NCI-H510A treated with DMSO at 0.1 percent for 48 hours (cell line): ENCODE results near the gene ZNF330.

Source experiments
- DNase-seq: peaks from one replicate; lab custom pipeline; 2025; lab: John Stamatoyannopoulos, UW

ZNF330 gene

DNA sequence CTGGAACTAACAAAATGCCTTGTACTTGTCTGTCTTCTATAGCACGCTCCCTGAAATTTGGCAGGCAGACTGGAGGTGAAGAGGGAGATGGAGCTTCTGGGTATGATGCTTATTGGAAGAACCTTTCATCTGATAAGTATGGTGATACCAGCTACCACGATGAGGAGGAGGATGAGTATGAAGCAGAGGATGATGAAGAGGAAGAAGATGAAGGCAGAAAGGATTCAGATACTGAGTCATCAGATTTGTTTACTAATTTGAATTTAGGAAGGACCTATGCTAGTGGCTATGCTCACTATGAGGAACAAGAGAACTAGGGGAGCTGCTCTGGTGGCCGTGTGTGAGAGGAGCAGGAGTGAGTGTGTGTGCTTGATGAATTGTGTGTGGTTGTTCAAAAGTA, 13.0 kb downstream of the ZNF330 start:
- no peak for DNase-seq

- no peak for DNase-seq
Observed at GRCh38 chr4:141238186-141238585, 17.5 kb downstream of the ZNF330 start.

DNA sequence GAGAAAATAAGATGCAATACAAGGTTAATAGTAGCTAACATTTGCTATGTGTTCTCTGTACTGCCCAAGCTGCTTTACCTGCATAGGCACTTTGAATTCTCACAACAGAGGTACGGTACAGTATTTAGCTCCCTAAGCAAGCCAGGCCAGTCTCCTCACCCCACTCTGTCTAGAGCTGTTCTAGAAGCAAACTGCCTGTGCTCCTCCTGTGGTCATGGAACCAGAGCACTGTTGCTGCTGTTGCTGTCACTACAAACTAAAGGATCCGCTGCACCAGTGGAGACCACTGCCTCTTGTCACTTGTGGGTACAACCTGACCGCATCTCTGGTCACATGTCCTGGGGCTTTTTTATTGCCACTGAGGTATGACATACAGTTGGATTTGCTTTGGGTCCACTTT, 19.6 kb downstream of the ZNF330 start:
- no peak for DNase-seq

- DNase-seq: no peak
Observed at GRCh38 chr4:141240671-141241070, 20.0 kb downstream of the ZNF330 start.

DNA sequence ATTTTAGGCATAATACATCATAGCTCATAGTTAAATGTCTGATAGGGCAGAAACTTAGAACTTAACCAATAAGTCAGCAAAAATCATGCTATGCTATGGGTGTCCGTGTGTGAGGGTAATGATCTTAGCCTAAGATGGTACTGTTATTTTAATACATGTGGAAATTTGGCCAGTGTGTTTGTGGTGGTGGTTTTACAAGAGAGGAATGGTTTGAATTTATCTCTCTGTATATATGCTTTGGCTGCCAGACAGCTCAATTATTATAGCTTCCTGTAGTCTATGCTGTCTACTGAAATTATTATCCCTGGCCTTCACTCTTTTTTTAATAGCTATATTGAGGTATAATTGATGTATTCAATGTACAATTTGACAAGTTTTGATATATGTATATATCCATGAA, 21.3 kb downstream of the ZNF330 start:
- DNase-seq: no peak

GRCh38 chr4:141244419-141244818, 23.7 kb downstream of the ZNF330 start:
- no peak for DNase-seq

GRCh38 chr4:141246243-141246642, 25.5 kb downstream of the ZNF330 start:
- DNase-seq: no peak

DNA sequence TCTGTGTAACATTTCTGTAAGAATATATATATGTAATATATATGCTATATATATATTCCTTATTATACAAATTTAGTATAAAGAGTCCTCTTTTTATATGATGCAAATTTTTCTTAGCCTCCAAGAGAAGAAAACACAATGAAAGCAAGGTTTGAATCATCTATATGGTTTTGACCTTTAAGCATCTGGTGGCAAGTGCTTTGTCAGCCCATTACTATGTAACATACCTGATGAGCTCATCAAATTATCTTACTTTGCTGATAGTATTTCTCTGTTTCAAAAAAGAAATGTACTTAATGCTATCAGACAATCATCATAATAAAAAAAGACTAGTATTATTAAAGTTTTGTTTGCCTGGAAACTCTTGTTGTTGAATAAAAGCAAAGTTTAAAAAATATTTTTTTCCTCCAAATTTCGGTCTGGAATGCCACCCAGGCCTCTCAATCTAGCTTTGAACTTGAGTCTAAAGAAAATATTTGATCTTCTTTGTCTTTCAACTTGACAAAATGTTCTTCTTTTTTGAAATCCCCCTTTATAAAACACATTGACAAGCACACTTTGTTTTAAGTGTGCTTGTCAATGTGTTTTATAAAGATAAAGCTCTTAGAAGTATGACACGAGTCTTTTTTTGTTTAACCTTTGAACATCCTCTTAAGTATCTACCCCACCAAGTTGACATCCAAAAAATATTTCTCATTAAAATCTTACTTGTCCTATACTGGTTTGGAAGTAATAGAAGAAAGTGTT, 26.2 kb downstream of the ZNF330 start:
- no peak for DNase-seq

- no peak for DNase-seq
Observed at GRCh38 chr4:141247430-141247780, 26.7 kb downstream of the ZNF330 start.

- no peak for DNase-seq
Observed at GRCh38 chr4:141248029-141248428, 27.3 kb downstream of the ZNF330 start.

GRCh38 chr4:141248486-141248885, 27.8 kb downstream of the ZNF330 start:
- DNase-seq: no peak

DNA sequence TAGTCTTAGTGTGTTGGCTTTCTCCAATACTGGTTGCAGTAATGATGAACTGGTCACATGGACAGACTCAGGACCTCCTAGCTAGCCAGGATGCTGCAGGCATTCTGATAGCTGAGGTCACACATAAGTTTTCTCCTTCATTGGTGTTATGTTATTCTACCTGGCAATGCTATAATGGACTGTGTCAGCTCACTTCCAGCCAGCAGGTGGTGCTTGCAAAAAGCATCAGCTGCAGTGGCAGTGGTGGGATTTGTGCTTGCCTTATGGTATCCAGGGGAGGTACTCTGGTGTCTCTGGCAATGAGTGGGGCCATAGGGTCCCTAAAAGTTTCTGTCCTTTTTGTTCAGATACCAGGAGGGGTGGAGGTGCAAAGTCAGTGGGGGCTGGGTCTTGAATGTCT, 33.6 kb downstream of the ZNF330 start:
- DNase-seq: no peak

DNA sequence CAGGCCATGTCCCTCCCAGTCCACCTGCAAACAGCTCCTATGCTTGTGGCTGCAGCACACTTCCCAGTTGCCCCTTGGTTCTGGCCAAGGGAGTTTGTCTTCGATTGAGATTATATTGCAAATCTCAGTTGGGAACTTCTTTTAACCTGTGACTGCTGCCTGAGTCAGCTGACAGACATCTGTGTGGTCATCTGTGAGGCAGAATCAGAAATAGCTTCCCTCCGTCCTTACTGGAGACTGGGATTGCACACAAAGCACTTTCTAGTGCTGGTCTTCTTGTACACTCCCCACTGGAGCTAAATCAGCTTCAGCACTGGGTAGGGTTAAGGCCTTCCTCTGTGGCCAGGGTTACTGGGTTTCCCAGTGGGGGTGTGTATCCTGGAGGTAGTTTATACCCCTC, 34.3 kb downstream of the ZNF330 start:
- no peak for DNase-seq

DNA sequence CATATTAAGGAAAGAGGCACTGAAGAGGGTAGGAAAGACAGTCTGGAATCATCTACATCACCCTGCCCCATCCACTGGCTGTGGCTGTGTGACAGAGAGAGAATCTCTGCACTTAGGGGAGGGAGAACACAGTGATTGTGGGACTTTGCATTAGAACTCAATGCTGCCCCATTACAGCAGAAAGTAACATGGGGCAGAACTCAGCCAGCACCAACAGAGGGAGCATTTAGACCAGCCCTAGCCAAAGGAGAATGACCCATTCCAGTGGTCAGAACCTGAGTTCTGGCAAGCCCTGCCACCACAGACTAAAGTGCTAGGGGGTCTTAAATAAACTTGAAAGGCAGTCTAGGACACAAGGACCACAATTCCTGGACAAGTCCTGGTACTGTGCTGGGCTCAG, 37.9 kb downstream of the ZNF330 start:
- DNase-seq: no peak

DNA sequence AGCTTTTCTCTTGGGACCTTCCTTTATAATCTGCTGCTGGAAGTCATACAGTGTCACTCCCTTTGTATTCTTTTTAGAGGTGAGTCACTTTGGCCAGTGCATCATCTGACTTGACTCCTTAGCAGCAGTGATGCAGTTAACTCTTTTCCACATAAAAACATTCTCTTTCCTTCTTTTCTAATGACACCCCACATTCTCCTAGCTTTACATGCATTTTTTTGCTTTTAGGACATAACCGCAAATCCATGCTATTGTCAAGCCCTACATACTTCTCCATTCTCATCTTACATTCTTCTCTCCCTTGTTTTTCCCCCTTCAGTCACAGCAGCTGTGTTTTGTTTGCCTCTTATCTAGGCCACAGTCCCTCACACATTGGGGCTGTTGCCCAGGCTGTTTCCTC, 55.1 kb downstream of the ZNF330 start:
- no peak for DNase-seq

GRCh38 chr4:141283152-141283551, 62.5 kb downstream of the ZNF330 start:
- no peak for DNase-seq

DNA sequence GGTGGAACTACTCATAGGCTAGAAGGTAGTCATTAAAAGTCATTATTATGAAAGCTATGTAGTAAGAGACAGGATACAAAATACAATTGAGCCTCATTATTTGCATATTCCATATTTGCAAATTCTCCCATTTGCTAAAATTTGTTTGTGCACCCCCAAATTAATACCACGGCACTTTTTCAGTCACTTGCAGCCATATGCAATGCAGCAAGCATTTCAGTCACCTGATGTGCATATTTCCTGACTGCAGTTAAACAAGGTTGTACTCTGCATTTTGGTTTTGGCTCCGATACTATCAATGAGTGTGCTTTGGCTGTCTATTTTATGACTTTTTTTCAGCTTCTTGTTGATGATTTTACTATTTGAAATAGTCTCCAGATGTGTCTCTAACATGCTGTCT, 62.9 kb downstream of the ZNF330 start:
- DNase-seq: no peak
